ENCODE results near the gene TAF5L.
"Not testable (repeated sequence)": the region's sequence is repeated elsewhere in the genome, so short reads cannot be mapped to it uniquely, and the experiment has no call there.

The TAF5L gene

DNA sequence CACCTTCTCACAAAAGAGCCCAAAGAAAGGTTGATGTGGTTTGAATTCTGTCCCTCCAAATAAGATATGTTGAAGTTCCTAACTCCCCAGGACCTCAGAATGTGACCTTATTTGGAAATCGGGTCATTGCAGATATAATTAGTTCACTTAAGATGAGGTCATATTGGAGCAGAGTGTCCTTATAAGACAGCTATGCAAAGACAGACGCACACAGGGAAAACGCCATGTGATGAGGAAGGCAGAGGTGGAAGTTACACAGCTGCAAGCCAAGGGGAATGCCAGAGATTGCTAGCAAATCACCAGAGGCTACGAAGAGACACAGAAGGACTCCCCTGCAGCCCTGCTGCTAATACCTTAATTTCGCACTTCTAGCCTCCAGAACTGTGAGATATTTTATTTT lies 62.2 kb downstream of the TAF5L start:
- no peak for DNase-seq (ENCODE audit: low read depth)
- no peak overlapping the region for H3K4me3 ChIP-seq (ENCODE audit: low read depth, low read length)
- TF ChIP-seq, protein P1, sequence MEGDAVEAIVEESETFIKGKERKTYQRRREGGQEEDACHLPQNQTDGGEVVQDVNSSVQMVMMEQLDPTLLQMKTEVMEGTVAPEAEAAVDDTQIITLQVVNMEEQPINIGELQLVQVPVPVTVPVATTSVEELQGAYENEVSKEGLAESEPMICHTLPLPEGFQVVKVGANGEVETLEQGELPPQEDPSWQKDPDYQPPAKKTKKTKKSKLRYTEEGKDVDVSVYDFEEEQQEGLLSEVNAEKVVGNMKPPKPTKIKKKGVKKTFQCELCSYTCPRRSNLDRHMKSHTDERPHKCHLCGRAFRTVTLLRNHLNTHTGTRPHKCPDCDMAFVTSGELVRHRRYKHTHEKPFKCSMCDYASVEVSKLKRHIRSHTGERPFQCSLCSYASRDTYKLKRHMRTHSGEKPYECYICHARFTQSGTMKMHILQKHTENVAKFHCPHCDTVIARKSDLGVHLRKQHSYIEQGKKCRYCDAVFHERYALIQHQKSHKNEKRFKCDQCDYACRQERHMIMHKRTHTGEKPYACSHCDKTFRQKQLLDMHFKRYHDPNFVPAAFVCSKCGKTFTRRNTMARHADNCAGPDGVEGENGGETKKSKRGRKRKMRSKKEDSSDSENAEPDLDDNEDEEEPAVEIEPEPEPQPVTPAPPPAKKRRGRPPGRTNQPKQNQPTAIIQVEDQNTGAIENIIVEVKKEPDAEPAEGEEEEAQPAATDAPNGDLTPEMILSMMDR (IDR thresholded peaks at IDR 0.05; ENCODE audit: control insufficient read depth, extremely low read depth, insufficient read depth): no peak

DNA sequence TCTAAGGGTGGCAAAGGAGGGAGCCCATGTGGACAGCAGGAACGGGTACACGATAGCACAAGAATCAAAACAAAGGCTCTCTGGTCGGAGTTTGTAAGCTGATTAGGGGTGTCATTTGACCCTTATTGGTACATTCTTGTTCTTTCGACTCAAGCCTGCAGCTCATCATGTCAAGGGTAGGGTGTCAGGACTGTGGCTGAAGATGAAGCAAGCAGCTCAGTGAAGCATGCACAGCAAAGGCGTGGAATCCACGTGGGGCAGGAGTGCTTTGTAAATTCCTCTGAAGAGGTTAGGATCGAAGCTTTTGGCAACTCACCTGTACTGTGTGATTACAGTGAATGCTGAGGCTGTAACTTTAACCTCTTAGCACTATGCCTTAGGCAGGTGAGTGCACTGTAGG lies 62.7 kb downstream of the TAF5L start:
- no peak for DNase-seq (ENCODE audit: low read depth)
- TF ChIP-seq, protein P1 (IDR thresholded peaks at IDR 0.05; ENCODE audit: control insufficient read depth, extremely low read depth, insufficient read depth): no peak
- no peak overlapping the region for H3K4me3 ChIP-seq (ENCODE audit: low read depth, low read length)

DNA sequence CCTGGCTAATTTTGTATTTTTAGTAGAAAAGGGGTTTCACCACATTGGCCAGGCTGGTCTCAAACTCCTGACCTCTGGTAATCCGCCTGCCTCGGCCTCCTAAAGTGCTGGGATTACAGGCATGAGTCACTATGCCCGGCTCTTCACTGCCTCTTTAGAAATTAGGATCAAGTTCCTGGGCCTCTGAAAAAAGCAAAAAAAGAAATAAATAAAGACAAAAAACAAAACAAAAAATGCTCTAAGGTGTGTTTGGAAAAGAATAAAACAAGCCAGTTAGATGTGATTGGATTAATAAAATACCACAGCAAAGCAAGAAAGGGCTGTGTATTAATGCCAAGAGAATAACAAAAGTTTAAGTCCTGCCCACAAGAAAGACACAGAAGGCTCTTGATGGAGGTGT lies 63.2 kb downstream of the TAF5L start:
- H3K4me3 ChIP-seq (ENCODE audit: low read depth, low read length): no peak overlapping the region
- TF ChIP-seq, protein P1 (IDR thresholded peaks at IDR 0.05; ENCODE audit: control insufficient read depth, extremely low read depth, insufficient read depth): no peak
- no peak for DNase-seq (ENCODE audit: low read depth)

DNA sequence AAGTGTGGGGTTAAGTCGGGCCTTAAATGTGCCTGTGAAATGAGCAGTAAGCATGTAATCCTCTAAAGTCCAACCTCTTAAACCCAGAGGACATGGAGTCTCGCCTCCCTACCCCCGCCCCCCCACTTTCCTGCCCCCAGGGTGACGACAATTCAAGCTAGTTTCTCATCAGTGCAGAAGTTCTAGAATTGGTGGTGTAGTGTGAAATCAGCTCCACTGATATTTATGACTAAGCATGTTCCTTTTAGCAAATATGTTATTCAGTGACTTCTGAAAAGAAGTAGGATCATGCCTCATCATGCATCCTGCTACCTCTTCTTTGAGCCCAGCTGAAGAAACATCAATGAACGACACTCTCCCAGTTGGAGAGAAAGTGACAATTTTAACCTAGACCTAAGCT lies 64.8 kb downstream of the TAF5L start:
- no peak overlapping the region for H3K4me3 ChIP-seq (ENCODE audit: low read depth, low read length)
- DNase-seq (ENCODE audit: low read depth): no peak
- TF ChIP-seq, protein P1 (IDR thresholded peaks at IDR 0.05; ENCODE audit: control insufficient read depth, extremely low read depth, insufficient read depth): no peak

DNA sequence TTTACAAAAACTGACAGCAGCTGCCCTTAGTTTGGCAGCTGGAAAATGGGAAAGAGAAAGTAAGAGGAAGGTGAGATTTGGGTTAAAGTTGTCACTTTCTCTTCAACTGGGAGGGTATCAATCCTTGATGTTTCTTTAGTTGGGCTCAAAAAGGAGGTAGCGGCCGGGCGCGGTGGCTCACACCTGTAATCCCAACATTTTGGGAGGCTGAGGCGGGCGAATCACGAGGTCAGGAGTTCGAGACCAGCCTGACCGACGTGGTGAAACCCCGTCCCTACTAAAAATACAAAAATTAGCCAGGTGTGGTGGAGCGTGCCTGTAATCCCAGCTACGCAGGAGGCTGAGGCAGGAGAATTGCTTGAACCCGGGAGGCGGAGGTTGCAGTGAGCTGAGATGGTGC lies 65.8 kb downstream of the TAF5L start:
- DNase-seq (ENCODE audit: low read depth); H3K4me3 ChIP-seq (ENCODE audit: low read depth, low read length): not testable (repeated sequence)

DNA sequence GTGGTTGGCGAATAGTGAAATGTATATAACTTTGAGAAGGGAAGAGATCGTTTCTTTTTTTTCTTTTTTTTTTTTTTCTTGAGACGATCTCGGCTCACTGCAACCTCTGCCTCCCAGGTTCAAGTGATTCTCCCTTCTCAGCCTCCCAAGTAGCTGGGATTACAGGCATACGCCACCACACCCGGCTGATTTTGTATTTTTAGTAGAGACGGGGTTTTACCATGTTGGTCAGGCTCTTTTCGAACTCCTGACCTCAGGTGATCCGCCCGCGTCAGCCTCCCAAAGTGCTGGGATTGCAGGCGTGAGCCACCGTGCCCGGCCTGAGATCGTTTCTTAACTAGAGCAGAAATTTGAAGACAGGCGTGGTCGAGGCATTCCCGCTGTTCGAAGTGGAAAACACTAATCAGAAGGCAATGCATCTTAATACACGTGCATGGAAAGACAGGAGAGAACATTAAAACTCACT lies 66.6 kb downstream of the TAF5L start:
- DNase-seq (ENCODE audit: low read depth): not testable (repeated sequence)
- H3K4me3 ChIP-seq (ENCODE audit: low read depth, low read length): peak overlapping the region; percentile 64

DNA sequence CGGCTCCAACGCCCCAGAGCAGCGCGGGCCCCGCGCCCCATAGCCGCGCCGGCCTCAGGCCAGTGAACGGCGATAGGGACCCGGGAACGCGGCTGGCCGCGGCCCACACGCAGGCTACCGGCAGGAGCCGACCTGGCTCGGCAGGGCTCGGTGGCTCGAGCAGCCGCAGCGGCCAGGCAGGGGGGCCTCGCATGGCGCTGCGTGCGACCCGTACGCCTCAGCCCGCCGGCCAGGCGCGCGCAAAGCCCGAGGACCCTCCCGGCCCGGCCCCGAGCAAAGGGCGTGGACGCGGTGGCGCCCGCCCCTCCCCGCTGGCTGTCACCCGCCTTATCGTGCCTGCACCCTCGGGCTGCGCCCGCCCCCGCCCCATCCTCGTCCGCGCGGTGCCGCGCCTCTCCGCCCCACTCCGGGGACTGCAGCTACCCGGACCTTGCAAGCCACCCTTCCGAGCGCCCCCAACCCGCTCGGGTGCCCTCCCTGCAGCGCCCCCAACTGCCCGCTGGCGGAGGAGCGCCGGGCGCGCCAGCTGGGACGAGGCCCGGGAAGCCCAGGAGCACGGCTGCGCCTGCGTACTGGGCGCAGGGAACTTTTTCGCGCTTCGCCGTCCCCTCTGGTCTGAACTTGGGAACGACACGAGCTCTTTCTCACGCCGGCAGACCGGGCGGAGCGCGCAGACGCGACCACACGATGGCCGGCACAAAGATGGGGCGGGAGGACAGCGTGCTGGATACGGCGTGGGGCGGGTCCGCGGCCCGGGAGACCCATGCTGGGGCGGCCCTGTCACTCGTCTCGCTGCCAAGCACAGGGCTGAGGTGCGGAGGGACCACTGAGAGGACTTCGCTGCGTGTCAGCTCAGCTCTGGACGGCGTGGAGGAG lies 67.2 kb downstream of the TAF5L start, which contains the start of gene ABCB10:
Gene ABCB10, minus strand, starts transcription at position 248 of the 876 bp plus-strand sequence. Its CDS starts 55 bp downstream, at position 193.
- DNase-seq (ENCODE audit: low read depth): peak; percentile 94
- peak within 1 kb of the TSS; percentile 64 for H3K4me3 ChIP-seq (ENCODE audit: low read depth, low read length)
- TF ChIP-seq, protein P1 (IDR thresholded peaks at IDR 0.05; ENCODE audit: control insufficient read depth, extremely low read depth, insufficient read depth): peak; percentile 81

DNA sequence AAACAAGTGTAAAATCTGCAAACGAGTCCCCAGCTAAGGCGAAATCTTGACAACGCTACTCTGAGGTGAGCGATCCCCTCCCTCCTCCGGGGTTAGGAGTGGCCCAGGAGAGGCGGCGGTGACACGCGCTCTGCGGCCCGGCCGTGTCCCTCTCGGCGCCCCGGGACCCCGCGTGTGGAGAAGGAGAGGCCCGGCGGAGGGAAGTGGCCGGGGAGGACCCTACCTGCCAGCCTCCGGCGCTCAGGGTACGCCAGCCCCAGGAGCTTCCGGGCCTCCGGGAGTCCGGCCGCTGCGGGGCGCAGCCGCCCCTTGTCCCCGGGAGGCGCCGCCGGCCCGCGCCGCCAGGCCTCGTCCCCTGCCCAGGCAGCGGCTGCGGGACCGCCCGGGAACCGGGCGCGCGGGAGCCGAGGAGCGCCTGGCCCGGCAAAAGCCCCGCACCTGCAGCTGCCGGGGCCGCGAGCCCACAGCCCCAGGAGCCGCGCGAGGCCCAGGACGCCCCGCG lies 68.0 kb downstream of the TAF5L start:
- no peak for DNase-seq (ENCODE audit: low read depth)
- TF ChIP-seq, protein P1 (IDR thresholded peaks at IDR 0.05; ENCODE audit: control insufficient read depth, extremely low read depth, insufficient read depth): peak; percentile 39
- H3K4me3 ChIP-seq (ENCODE audit: low read depth, low read length): peak overlapping the region; percentile 64
